Measurements from ENCODE around the gene AK4. TPM values are rescaled to one million over a fixed set of nuclear protein-coding genes. Genes with fewer than 3 reads are reported as not detected.
A peak's percentile ranks its signal among the peaks of the same experiment; 100 is the strongest.

The AK4 gene
- total RNA-seq, 3 donors from 2014 or later (not counting 1 experiment from before 2014, with no cell fraction given) = 0.32 to 1.6 (median 0.75) TPM

GRCh38 chr1:65207317-65207716, 59.3 kb downstream of the AK4 start:
- ATAC-seq (no peak), DNase-seq (no peak)
- H3K36me3 ChIP-seq (ENCODE audit: control insufficient read depth, insufficient read depth, low read length) = no peaks in the 10 kb centered on the region
- no peak overlapping the region for H3K27ac Mint-ChIP-seq
- no peaks in the 10 kb centered on the region for H3K4me1 ChIP-seq (ENCODE audit: control insufficient read depth, insufficient read depth, low read length)
- H3K27me3 Mint-ChIP-seq (ENCODE audit: low read depth in 2 of 2) = peaks cover 0 to 10% of the 10 kb centered on the region in 2 donors
- H3K4me3 ChIP-seq (ENCODE audit: low read length) = no peak overlapping the region
- H3K9me3 Mint-ChIP-seq = no peaks in the 10 kb centered on the region
- no peak overlapping the region for H3K4me3 Mint-ChIP-seq
- WGBS (ENCODE audit: insufficient coverage) = 24% methylated on average over 4 of the region's 4 CpGs
- intact Hi-C loops (cut with micrococcal nuclease) = no loop called here
- H3K36me3 Mint-ChIP-seq = no peaks in the 10 kb centered on the region
- no peaks in the 10 kb centered on the region for H3K27me3 ChIP-seq (ENCODE audit: control insufficient read depth, insufficient read depth, low read length)
- TF ChIP-seq CTCF (IDR thresholded peaks at IDR 0.05) = no peak
- no peaks in the 10 kb centered on the region for H3K9me3 ChIP-seq (ENCODE audit: control insufficient read depth, insufficient read depth, low read length)
- no peak overlapping the region for H3K27ac ChIP-seq (ENCODE audit: low read length)
- H3K4me1 Mint-ChIP-seq = no peaks in the 10 kb centered on the region

- DNase-seq = no peak
- TF ChIP-seq CTCF (IDR thresholded peaks at IDR 0.05) = no peak
- no peaks in the 10 kb centered on the region for H3K36me3 Mint-ChIP-seq
- Histone ChIP-seq H3K27me3 (ENCODE audit: control insufficient read depth, insufficient read depth, low read length) (no peaks in the 10 kb centered on the region), H3K36me3 (ENCODE audit: control insufficient read depth, insufficient read depth, low read length) (no peaks in the 10 kb centered on the region), H3K4me3 (ENCODE audit: low read length) (no peak overlapping the region), H3K4me1 (ENCODE audit: control insufficient read depth, insufficient read depth, low read length) (no peaks in the 10 kb centered on the region), H3K9me3 (ENCODE audit: control insufficient read depth, insufficient read depth, low read length) (no peaks in the 10 kb centered on the region), H3K27ac (ENCODE audit: low read length) (no peak overlapping the region)
- H3K27ac Mint-ChIP-seq = no peak overlapping the region
- peaks cover 0 to 10% of the 10 kb centered on the region in 2 donors for H3K27me3 Mint-ChIP-seq (ENCODE audit: low read depth in 2 of 2)
- intact Hi-C loops (cut with micrococcal nuclease) = no loop called here
- 86% methylated on average over 8 of the region's 8 CpGs for WGBS (ENCODE audit: insufficient coverage)
- no peaks in the 10 kb centered on the region for H3K9me3 Mint-ChIP-seq
- no peaks in the 10 kb centered on the region for H3K4me1 Mint-ChIP-seq
- H3K4me3 Mint-ChIP-seq = no peak overlapping the region
- no peak for ATAC-seq
These were observed 60.6 kb downstream of the AK4 start for GRCh38 chr1:65208563-65208973.

GRCh38 chr1:65209005-65209885, 61.2 kb downstream of the AK4 start:
- peak; percentile 52 for TF ChIP-seq CTCF (IDR thresholded peaks at IDR 0.05)
- no peaks in the 10 kb centered on the region for H3K9me3 ChIP-seq (ENCODE audit: control insufficient read depth, insufficient read depth, low read length)
- DNase-seq (peak in 1 of 2 donors; percentile 27), ATAC-seq (peak in 1 of 3 donors; percentile 33)
- H3K9me3 Mint-ChIP-seq = no peaks in the 10 kb centered on the region
- peaks cover 0 to 8% of the 10 kb centered on the region in 2 donors for H3K27me3 Mint-ChIP-seq (ENCODE audit: low read depth in 2 of 2)
- H3K36me3 Mint-ChIP-seq = no peaks in the 10 kb centered on the region
- no peak overlapping the region for H3K4me3 Mint-ChIP-seq
- H3K27ac Mint-ChIP-seq = no peak overlapping the region
- H3K4me3 ChIP-seq (ENCODE audit: low read length) = no peak overlapping the region
- H3K36me3 ChIP-seq (ENCODE audit: control insufficient read depth, insufficient read depth, low read length) = no peaks in the 10 kb centered on the region
- no peaks in the 10 kb centered on the region for H3K4me1 Mint-ChIP-seq
- H3K27me3 ChIP-seq (ENCODE audit: control insufficient read depth, insufficient read depth, low read length) = no peaks in the 10 kb centered on the region
- whole genome bisulfite sequencing (ENCODE audit: insufficient coverage) = 67% methylated on average over 4 of the region's 6 CpGs
- no peaks in the 10 kb centered on the region for H3K4me1 ChIP-seq (ENCODE audit: control insufficient read depth, insufficient read depth, low read length)
- intact Hi-C loops (cut with micrococcal nuclease) = no loop called here
- no peak overlapping the region for H3K27ac ChIP-seq (ENCODE audit: low read length)

Measured in natural killer cell (primary cell).